GM23248 (cell line): ENCODE data around the gene ZFP36L1.

ENCODE experiments used
- EZH2 ChIP-seq: fragments of 200-600 bp; sonication (generic); IDR thresholded peaks from 2 replicates; pipeline ENCODE4 v1.6.1; 2018; ENCODE audit warnings: antibody characterized with exemption, mild to moderate bottlenecking; ENCODE audit not compliant: insufficient read depth, poor library complexity, severe bottlenecking
- EZH2phosphoT487 ChIP-seq: fragments of 200-600 bp; sonication (generic); IDR thresholded peaks from 2 replicates; pipeline ENCODE4 v1.6.1; 2018; ENCODE audit warnings: antibody characterized with exemption, moderate library complexity, mild to moderate bottlenecking, low read depth; ENCODE audit not compliant: insufficient read depth

- TF ChIP-seq EZH2 (no peak), EZH2phosphoT487 (no peak)
These were observed 51.9 kb downstream of the ZFP36L1 start for GRCh38 chr14:68740788-68741476.
